ENCODE data around the gene FBXW8.

Gene FBXW8

GRCh38 chr12:116882742-116883141 is 28.0 kb upstream of the FBXW8 start:
- H3K36me3 ChIP-seq (ENCODE audit: control insufficient read depth, low read length), result peaks cover 28% of the 10 kb centered on the region
- H3K9me3 ChIP-seq (ENCODE audit: control insufficient read depth, insufficient read depth, low read length), result no peaks in the 10 kb centered on the region
- H3F3A ChIP-seq (ENCODE audit: control insufficient read depth, insufficient read depth), result peaks cover 20% of the 10 kb centered on the region
- H3K9me2 ChIP-seq (replicated peaks; ENCODE audit: control insufficient read depth, low read length), result no peaks in the 10 kb centered on the region
- H3K79me2 ChIP-seq (ENCODE audit: control insufficient read depth, low read length), result peaks cover 31% of the 10 kb centered on the region
- peaks cover 6% of the 10 kb centered on the region; the same call in 1 of the 2 replicates for H4K20me1 ChIP-seq (ENCODE audit: control insufficient read depth, insufficient read depth, low read depth, low read length)
- peaks cover 53% of the 10 kb centered on the region for H3K4me1 ChIP-seq (ENCODE audit: control insufficient read depth, low read length)
- no peak overlapping the region for H3K27ac ChIP-seq (ENCODE audit: low read depth, low read length)
- peaks cover 17% of the 10 kb centered on the region for H3K27me3 ChIP-seq (ENCODE audit: control insufficient read depth, low read length)
- TF ChIP-seq EZH2phosphoT487 (IDR thresholded peaks at IDR 0.05; ENCODE audit: borderline replicate concordance, low read length) (no peak), CTCF (IDR thresholded peaks at IDR 0.05; ENCODE audit: low read depth, low read length, poor library complexity, severe bottlenecking) (no peak)
- H3K4me2 ChIP-seq (ENCODE audit: low read length), result peak overlapping the region; percentile 89
- H3K4me3 ChIP-seq (ENCODE audit: low read length), result peak overlapping the region; percentile 99; the same call in 1 of the 2 replicates

GRCh38 chr12:116884871-116885270 is 25.9 kb upstream of the FBXW8 start:
- TF ChIP-seq CTCF (IDR thresholded peaks at IDR 0.05; ENCODE audit: low read depth, low read length, poor library complexity, severe bottlenecking) (no peak), EZH2phosphoT487 (IDR thresholded peaks at IDR 0.05; ENCODE audit: borderline replicate concordance, low read length) (no peak)
- H3K9me2 ChIP-seq (replicated peaks; ENCODE audit: control insufficient read depth, low read length), result no peaks in the 10 kb centered on the region
- no peak overlapping the region for H3K4me3 ChIP-seq (ENCODE audit: low read length)
- H3K79me2 ChIP-seq (ENCODE audit: control insufficient read depth, low read length), result peaks cover 9% of the 10 kb centered on the region
- peaks cover 9% of the 10 kb centered on the region for H3K36me3 ChIP-seq (ENCODE audit: control insufficient read depth, low read length)
- H4K20me1 ChIP-seq (ENCODE audit: control insufficient read depth, insufficient read depth, low read depth, low read length), result no peaks in the 10 kb centered on the region
- H3K27me3 ChIP-seq (ENCODE audit: control insufficient read depth, low read length), result peaks cover 17% of the 10 kb centered on the region
- no peak overlapping the region for H3K27ac ChIP-seq (ENCODE audit: low read depth, low read length)
- no peaks in the 10 kb centered on the region for H3K9me3 ChIP-seq (ENCODE audit: control insufficient read depth, insufficient read depth, low read length)
- H3K4me2 ChIP-seq (ENCODE audit: low read length), result peak overlapping the region; percentile 31; the same call in 1 of the 2 replicates
- peaks cover 42% of the 10 kb centered on the region for H3K4me1 ChIP-seq (ENCODE audit: control insufficient read depth, low read length)
- H3F3A ChIP-seq (ENCODE audit: control insufficient read depth, insufficient read depth), result peaks cover 20% of the 10 kb centered on the region

GRCh38 chr12:116885491-116885890 is 25.3 kb upstream of the FBXW8 start:
- H3K36me3 ChIP-seq (ENCODE audit: control insufficient read depth, low read length), result peaks cover 3% of the 10 kb centered on the region
- peaks cover 15% of the 10 kb centered on the region for H3K27me3 ChIP-seq (ENCODE audit: control insufficient read depth, low read length)
- peaks cover 3% of the 10 kb centered on the region for H3K79me2 ChIP-seq (ENCODE audit: control insufficient read depth, low read length)
- H3K9me2 ChIP-seq (replicated peaks; ENCODE audit: control insufficient read depth, low read length), result no peaks in the 10 kb centered on the region
- H4K20me1 ChIP-seq (ENCODE audit: control insufficient read depth, insufficient read depth, low read depth, low read length), result no peaks in the 10 kb centered on the region
- peaks cover 20% of the 10 kb centered on the region for H3F3A ChIP-seq (ENCODE audit: control insufficient read depth, insufficient read depth)
- no peaks in the 10 kb centered on the region for H3K9me3 ChIP-seq (ENCODE audit: control insufficient read depth, insufficient read depth, low read length)
- no peak overlapping the region for H3K27ac ChIP-seq (ENCODE audit: low read depth, low read length)
- TF ChIP-seq EZH2phosphoT487 (IDR thresholded peaks at IDR 0.05; ENCODE audit: borderline replicate concordance, low read length), result no peak
- H3K4me3 ChIP-seq (ENCODE audit: low read length), result no peak overlapping the region
- peaks cover 42% of the 10 kb centered on the region for H3K4me1 ChIP-seq (ENCODE audit: control insufficient read depth, low read length)
- H3K4me2 ChIP-seq (ENCODE audit: low read length), result peak overlapping the region; percentile 31

GRCh38 chr12:116887244-116887643 is 23.5 kb upstream of the FBXW8 start:
- Histone ChIP-seq H3K27ac (ENCODE audit: low read depth, low read length) (no peak overlapping the region), H3K79me2 (ENCODE audit: control insufficient read depth, low read length) (no peaks in the 10 kb centered on the region), H3K4me2 (ENCODE audit: low read length) (no peak overlapping the region), H3K9me2 (replicated peaks; ENCODE audit: control insufficient read depth, low read length) (no peaks in the 10 kb centered on the region), H3K9me3 (ENCODE audit: control insufficient read depth, insufficient read depth, low read length) (no peaks in the 10 kb centered on the region), H3K27me3 (ENCODE audit: control insufficient read depth, low read length) (peaks cover 7% of the 10 kb centered on the region), H3K36me3 (ENCODE audit: control insufficient read depth, low read length) (no peaks in the 10 kb centered on the region), H3K4me3 (ENCODE audit: low read length) (no peak overlapping the region), H3F3A (ENCODE audit: control insufficient read depth, insufficient read depth) (peaks cover 15% of the 10 kb centered on the region), H4K20me1 (ENCODE audit: control insufficient read depth, insufficient read depth, low read depth, low read length) (no peaks in the 10 kb centered on the region), H3K4me1 (ENCODE audit: control insufficient read depth, low read length) (peaks cover 33% of the 10 kb centered on the region)
- TF ChIP-seq CTCF (IDR thresholded peaks at IDR 0.05; ENCODE audit: low read depth, low read length, poor library complexity, severe bottlenecking), result no peak
- no peak for TF ChIP-seq EZH2phosphoT487 (IDR thresholded peaks at IDR 0.05; ENCODE audit: borderline replicate concordance, low read length)
